Fibroblast of mammary gland (primary cell): ENCODE data around the gene OR2AG1.
"Not testable (repeated sequence)": the region's sequence is repeated elsewhere in the genome, so short reads cannot be mapped to it uniquely, and the experiment has no call there.

ENCODE experiments used
- DNase-seq: peaks from one replicate; pipeline ENCODE4 v3.0.0-alpha.2; 2010; ENCODE audit warnings: low read depth
- H3K4me3 ChIP-seq: 2 replicates; pipeline ENCODE4 v1.5.1; 2011; ENCODE audit warnings: low read depth, mild to moderate bottlenecking, low read length, moderate library complexity; ENCODE audit not compliant: control insufficient read depth
- TF ChIP-seq, protein P1 (sequence below): conservative IDR thresholded peaks from 2 replicates; pipeline ENCODE4 v1.5.1; 2011; ENCODE audit warnings: low read depth, low read length, inconsistent platforms; ENCODE audit not compliant: control insufficient read depth, insufficient read depth

Gene OR2AG1

DNA sequence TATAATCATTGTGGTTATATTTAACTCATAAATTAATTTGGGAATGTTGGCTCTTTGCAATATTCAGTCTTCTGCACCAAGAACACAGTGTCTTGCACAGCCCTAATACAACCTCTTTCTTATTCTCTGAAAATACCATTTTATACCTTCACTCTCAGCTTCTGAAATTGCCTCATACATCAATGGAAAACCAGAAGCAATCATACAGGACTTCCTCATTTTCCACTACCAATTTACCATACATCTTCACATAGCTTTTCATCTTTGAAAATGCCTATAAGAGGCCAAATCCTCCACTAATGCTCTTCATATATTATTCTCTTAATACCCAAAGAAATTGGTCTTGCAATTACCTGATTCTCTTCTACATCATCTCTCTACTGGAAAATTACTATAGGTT lies 4.3 kb upstream of the OR2AG1 start:
- no peak for DNase-seq
- TF ChIP-seq, protein P1, sequence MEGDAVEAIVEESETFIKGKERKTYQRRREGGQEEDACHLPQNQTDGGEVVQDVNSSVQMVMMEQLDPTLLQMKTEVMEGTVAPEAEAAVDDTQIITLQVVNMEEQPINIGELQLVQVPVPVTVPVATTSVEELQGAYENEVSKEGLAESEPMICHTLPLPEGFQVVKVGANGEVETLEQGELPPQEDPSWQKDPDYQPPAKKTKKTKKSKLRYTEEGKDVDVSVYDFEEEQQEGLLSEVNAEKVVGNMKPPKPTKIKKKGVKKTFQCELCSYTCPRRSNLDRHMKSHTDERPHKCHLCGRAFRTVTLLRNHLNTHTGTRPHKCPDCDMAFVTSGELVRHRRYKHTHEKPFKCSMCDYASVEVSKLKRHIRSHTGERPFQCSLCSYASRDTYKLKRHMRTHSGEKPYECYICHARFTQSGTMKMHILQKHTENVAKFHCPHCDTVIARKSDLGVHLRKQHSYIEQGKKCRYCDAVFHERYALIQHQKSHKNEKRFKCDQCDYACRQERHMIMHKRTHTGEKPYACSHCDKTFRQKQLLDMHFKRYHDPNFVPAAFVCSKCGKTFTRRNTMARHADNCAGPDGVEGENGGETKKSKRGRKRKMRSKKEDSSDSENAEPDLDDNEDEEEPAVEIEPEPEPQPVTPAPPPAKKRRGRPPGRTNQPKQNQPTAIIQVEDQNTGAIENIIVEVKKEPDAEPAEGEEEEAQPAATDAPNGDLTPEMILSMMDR, result no peak
- H3K4me3 ChIP-seq, result no peak overlapping the region

DNA sequence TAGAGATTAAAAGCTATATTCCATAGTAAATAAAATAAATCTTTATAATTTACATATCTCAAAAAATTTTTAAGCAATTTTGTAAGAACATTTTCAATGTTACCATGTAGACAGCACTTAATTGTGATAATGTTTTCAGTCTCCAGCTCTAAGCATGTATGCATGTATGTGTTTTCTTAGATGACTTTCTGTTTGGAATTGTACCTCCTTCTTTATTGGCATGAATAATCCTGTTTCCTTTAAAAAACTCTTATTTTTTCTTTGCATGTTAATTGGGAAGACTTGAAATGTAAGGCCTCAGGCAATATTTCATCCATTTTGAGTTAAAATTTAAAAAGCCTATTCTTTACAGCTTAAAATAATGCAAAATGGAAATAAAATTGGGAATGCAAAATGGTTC lies 2.0 kb upstream of the OR2AG1 start:
- TF ChIP-seq, protein P1, result no peak
- no peak overlapping the region for H3K4me3 ChIP-seq
- DNase-seq, result no peak

DNA sequence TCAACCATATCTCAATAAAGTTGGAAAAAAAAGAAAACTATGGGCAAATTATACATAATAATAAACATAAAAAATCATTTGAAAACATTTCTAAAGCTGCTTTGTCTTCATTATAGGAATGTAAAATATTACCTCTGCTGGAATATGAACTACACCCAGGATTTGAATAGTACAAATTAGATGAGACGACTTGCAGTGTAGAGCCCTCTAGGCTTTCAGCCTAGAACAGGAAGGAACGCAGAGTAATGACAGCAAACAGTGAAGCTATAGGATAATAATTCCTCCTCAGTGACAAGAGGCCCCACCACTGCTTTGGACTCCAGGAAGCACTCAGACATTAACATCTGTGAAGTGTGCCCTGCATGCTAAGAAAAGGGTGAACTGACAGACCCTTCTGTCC lies 7.7 kb downstream of the OR2AG1 start:
- no peak for DNase-seq
- TF ChIP-seq, protein P1, result no peak

DNA sequence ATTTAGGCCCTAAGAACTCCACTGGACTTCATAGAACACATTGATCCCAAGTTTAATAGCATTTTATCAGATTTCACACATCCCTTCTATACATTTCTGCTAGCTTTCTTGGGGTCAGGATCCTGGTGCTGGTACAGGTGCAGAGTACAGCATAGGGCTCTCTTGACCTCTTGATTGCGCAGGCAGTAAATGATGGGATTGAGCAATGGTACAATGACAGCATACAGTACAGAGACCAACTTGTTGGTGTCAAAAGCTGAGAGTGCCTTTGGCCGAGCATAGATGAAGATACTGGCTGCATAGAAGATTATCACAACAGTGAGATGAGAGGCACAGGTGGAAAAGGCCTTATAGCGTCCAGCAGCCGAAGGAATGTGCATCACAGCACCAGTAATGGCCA lies 11.8 kb downstream of the OR2AG1 start:
- TF ChIP-seq, protein P1, result no peak
- H3K4me3 ChIP-seq, result no peak overlapping the region
- DNase-seq, result no peak

More for the DNA sequence above, 7.7 kb downstream of the OR2AG1 start:
- no peak overlapping the region for H3K4me3 ChIP-seq

DNA sequence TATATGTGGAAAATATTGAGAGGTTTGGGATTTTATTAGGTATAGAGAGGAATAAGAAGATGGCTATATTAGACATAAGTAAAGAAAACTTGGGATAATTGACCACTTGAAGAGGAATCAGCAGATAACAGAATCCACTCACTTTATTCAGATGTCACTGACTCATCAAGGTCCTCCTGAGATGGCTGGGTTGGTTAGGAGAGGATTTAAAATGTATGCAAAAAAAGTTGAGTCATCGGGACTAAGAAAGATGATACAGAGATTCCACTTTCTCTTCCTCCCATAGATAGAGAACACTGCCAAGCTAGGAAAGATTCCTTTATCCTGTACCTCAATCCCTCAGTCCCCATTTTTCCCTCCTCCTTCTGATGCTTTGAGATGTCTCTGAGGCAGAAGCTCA lies 16.6 kb downstream of the OR2AG1 start, which contains the start of gene OR6A2:
TSS of gene OR6A2 (minus strand) at position 288 of the 400 bp plus-strand sequence. CDS start 3,981 bp downstream, outside the sequence.
- H3K4me3 ChIP-seq, result no peak within 1 kb of the TSS
- TF ChIP-seq, protein P1, result no peak
- DNase-seq, result peak; percentile 67

DNA sequence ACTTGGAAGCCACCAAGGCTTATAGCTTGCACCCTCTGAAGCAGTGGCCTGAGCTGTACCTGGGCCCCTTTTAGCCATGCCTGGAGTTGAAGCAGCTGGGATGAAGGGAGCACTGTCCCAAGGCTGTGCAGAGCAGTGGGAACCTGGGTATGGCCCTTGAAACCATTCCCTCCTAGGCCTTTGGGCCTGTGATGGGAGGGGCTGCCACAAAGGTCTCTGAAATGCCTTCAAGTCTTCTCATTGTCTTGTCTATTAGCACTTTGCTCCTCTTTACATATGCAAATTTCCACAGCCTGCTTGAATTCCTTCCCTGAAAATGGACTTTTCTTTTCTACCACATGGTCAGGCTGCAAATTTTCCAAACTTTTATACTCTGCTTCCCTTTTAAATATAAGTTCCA lies 18.3 kb downstream of the OR2AG1 start:
- DNase-seq, result not testable (repeated sequence)

DNA sequence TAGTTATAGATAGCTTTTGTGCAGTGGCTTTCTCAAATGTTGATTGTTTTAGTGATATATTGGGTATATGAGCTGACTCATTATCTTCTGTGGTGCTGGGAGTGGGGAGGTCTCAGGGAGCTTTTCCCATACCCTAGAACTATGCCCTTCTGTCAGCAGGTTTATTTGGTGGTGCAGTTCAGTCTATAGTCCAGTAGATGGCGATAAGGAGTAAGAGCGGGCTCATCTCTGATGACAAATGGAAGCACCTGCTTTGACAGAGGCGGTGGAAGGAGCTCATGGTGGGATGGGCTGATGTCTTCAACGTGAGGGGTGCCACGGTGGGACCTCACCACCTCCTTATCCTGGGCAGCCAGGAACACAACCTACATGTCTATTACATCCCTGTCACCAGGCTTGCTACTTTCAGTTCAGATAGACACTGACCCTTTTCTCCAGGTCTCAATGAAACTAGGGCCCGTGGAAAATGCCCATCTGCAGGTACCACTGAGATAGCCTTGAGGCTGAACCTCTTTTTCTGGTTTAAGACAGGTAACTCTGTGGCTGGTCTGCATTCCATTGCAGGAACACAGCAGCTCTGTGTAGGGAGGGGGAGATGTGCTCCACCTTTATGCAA lies 29.7 kb downstream of the OR2AG1 start:
- peak; percentile 48 for DNase-seq
- no peak overlapping the region for H3K4me3 ChIP-seq
- TF ChIP-seq, protein P1, result peak; percentile 97

More for the DNA sequence above, 18.3 kb downstream of the OR2AG1 start:
- H3K4me3 ChIP-seq, result not testable (repeated sequence)
